ENCODE data around the gene SPPL2B. TPM values are rescaled to one million over a fixed set of nuclear protein-coding genes. Genes with fewer than 3 reads are reported as not detected.
A peak's percentile ranks its signal among the peaks of the same experiment; 100 is the strongest.

SPPL2B gene
- total and polyA plus RNA-seq, 9 of the 15 experiments (the other 6 are each of a cell fraction or from before 2014, with no cell fraction given): 0.20 to 81.2 (median 15.1) TPM

DNA sequence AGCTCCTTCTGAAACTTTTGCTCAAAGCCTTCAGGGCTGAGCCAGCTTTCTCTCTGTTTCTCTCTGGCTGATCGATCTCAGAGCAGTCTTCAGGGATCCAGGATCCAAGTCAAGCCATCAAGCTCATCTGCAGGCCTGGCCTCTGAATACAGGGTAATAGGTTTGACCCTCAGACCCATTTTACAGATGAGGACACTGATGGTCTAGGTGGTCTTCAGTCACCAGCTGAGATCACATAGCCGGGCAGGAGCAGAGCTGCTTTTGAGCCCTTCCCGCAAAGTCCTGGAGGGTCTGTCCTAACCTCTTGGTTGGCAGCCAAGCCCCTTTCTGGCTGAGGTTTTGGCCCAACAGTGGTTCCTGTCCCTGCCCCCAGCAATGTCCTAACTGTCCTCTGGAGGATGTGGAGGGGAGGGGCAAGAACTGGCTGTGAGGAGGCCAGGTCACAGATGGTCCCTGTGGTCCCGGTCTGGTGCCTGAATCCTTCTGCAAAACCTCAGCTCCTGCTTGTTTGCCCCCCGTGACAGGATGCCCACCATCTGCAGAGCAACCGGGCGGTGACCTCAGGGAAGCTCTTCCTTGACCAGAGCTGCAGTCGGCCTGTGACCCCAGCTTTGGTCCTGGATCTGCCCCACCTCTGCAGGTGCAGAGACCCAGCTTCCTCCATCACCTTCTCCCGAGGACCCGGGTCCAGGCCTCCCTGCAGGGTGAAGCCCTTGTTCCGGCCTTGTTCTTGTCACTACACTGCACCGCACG lies 40.7 kb upstream of the SPPL2B start (continued):
- no peak for TF ChIP-seq ZC3H4 (CRISPR knock-in tag; IDR thresholded peaks at IDR 0.05; ENCODE audit: borderline replicate concordance)
- no peak for TF ChIP-seq CSDE1 (IDR thresholded peaks at IDR 0.05)
- TF ChIP-seq, protein P1, sequence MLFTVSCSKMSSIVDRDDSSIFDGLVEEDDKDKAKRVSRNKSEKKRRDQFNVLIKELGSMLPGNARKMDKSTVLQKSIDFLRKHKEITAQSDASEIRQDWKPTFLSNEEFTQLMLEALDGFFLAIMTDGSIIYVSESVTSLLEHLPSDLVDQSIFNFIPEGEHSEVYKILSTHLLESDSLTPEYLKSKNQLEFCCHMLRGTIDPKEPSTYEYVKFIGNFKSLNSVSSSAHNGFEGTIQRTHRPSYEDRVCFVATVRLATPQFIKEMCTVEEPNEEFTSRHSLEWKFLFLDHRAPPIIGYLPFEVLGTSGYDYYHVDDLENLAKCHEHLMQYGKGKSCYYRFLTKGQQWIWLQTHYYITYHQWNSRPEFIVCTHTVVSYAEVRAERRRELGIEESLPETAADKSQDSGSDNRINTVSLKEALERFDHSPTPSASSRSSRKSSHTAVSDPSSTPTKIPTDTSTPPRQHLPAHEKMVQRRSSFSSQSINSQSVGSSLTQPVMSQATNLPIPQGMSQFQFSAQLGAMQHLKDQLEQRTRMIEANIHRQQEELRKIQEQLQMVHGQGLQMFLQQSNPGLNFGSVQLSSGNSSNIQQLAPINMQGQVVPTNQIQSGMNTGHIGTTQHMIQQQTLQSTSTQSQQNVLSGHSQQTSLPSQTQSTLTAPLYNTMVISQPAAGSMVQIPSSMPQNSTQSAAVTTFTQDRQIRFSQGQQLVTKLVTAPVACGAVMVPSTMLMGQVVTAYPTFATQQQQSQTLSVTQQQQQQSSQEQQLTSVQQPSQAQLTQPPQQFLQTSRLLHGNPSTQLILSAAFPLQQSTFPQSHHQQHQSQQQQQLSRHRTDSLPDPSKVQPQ (CRISPR knock-in tag; IDR thresholded peaks at IDR 0.05; ENCODE audit: borderline replicate concordance): no peak
- TF ChIP-seq, protein P2, sequence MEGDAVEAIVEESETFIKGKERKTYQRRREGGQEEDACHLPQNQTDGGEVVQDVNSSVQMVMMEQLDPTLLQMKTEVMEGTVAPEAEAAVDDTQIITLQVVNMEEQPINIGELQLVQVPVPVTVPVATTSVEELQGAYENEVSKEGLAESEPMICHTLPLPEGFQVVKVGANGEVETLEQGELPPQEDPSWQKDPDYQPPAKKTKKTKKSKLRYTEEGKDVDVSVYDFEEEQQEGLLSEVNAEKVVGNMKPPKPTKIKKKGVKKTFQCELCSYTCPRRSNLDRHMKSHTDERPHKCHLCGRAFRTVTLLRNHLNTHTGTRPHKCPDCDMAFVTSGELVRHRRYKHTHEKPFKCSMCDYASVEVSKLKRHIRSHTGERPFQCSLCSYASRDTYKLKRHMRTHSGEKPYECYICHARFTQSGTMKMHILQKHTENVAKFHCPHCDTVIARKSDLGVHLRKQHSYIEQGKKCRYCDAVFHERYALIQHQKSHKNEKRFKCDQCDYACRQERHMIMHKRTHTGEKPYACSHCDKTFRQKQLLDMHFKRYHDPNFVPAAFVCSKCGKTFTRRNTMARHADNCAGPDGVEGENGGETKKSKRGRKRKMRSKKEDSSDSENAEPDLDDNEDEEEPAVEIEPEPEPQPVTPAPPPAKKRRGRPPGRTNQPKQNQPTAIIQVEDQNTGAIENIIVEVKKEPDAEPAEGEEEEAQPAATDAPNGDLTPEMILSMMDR (IDR thresholded peaks at IDR 0.05 in 2 of 3, conservative IDR thresholded peaks at IDR 0.05 in 1 of 3; ENCODE audit: insufficient read depth in 2 of 3, low read depth in 1 of 3, low read length in 3 of 3): no peak
- TF ChIP-seq OTX1 (CRISPR knock-in tag; IDR thresholded peaks at IDR 0.05): no peak
- TF ChIP-seq, protein P3, sequence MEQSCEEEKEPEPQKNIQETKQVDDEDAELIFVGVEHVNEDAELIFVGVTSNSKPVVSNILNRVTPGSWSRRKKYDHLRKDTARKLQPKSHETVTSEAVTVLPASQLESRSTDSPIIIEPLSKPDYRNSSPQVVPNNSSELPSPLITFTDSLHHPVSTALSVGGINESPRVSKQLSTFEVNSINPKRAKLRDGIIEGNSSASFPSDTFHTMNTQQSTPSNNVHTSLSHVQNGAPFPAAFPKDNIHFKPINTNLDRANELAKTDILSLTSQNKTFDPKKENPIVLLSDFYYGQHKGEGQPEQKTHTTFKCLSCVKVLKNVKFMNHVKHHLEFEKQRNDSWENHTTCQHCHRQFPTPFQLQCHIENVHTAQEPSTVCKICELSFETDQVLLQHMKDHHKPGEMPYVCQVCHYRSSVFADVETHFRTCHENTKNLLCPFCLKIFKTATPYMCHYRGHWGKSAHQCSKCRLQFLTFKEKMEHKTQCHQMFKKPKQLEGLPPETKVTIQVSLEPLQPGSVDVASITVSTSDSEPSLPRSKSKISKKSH (CRISPR knock-in tag; IDR thresholded peaks at IDR 0.05): no peak
- no peak for TF ChIP-seq MTA2 (IDR thresholded peaks at IDR 0.05; ENCODE audit: low read depth)
- TF ChIP-seq PML (IDR thresholded peaks at IDR 0.05; ENCODE audit: low read length): no peak
- no peak for TF ChIP-seq POLR2A (conservative IDR thresholded peaks at IDR 0.05)
- no peak for TF ChIP-seq STAG1 (CRISPR knock-in tag; IDR thresholded peaks at IDR 0.05; ENCODE audit: borderline replicate concordance)
- TF ChIP-seq CREBBP (IDR thresholded peaks at IDR 0.05; ENCODE audit: low read depth, low read length): no peak
- TF ChIP-seq EWSR1 (IDR thresholded peaks at IDR 0.05; ENCODE audit: borderline replicate concordance, low read depth, partially characterized antibody): no peak
- TF ChIP-seq HMG20A (CRISPR knock-in tag; conservative IDR thresholded peaks at IDR 0.05): no peak
- TF ChIP-seq ZNF354B (CRISPR knock-in tag; IDR thresholded peaks at IDR 0.05): no peak
- 0 out of 2 replicates have a peak, but pooled peaks have one; percentile 7 for TF ChIP-seq RBFOX2 (IDR thresholded peaks at IDR 0.05; ENCODE audit: low read depth, low read length)
- no peak for TF ChIP-seq GTF2A2 (tag; IDR thresholded peaks at IDR 0.05)
- no peak for TF ChIP-seq TCF7L2 (IDR thresholded peaks at IDR 0.05; ENCODE audit: low read depth, low read length)
- no peak for TF ChIP-seq ZNF347 (CRISPR knock-in tag; IDR thresholded peaks at IDR 0.05; ENCODE audit: low read depth)
- TF ChIP-seq KDM1A (IDR thresholded peaks at IDR 0.05): peak in 1 of 2 experiments; percentile 59; a peak in 3 of 4 replicates

All from K562 (cell line).